CD4-positive, alpha-beta T cell (primary cell): ENCODE data around the gene HADHA. TPM values are rescaled to one million over a fixed set of nuclear protein-coding genes. Genes with fewer than 3 reads are reported as not detected.
A peak's percentile ranks its signal among the peaks of the same experiment; 100 is the strongest.

Experiments
- ATAC-seq: fragments of 200-7000 bp; cut with Tn5 transposase; one replicate; pipeline ENCODE4 v1.10.0; 2022; ENCODE audit warnings: mild to moderate bottlenecking; ENCODE audit not compliant: poor library complexity
- CTCF ChIA-PET: fragments of 350-600 bp; sonication (Branson Sonifier 250); formaldehyde crosslinking; loops from one replicate; lab custom pipeline; 2021; ENCODE audit warnings: antibody characterized with exemption, inconsistent platforms; lab: Charles Lee
- POLR2A ChIA-PET: fragments of 350-600 bp; sonication (Branson Sonifier 250); formaldehyde crosslinking; loops from one replicate; lab custom pipeline; 2021; ENCODE audit warnings: antibody characterized with exemption, inconsistent platforms; lab: Charles Lee
- DNase-seq, 14 experiments: peaks; one replicate each; pipeline ENCODE4 v3.0.0-alpha.2; 2013 to 2020; ENCODE audit warnings: mixed read lengths in 2 of 14
- H3K27ac ChIP-seq, 2 donors: one replicate each; pipeline versions ENCODE4 v1.5.1 to v1.7.0; 2013; ENCODE audit warnings: low read length in 2 of 2, low read depth in 1 of 2, mild to moderate bottlenecking in 1 of 2
- H3K27me3 ChIP-seq, 2 experiments: 1 replicate in 1 of 2; 2 replicates in 1 of 2; pipeline versions ENCODE4 v1.6.1 to v1.7.0; 2013; ENCODE audit warnings: low read length in 2 of 2, control low read depth in 1 of 2, mild to moderate bottlenecking in 1 of 2, moderate library complexity in 1 of 2; ENCODE audit not compliant: insufficient read depth in 2 of 2, control insufficient read depth in 1 of 2
- H3K36me3 ChIP-seq: one replicate; pipeline ENCODE4 v1.6.1; 2013; ENCODE audit warnings: low read length, control low read depth; ENCODE audit not compliant: insufficient read depth
- H3K4me1 ChIP-seq: one replicate; pipeline ENCODE4 v1.6.1; 2013; ENCODE audit warnings: low read length, control low read depth; ENCODE audit not compliant: insufficient read depth
- H3K4me3 ChIP-seq: one replicate; pipeline ENCODE4 v1.5.1; 2013; ENCODE audit warnings: mild to moderate bottlenecking, low read length, moderate library complexity
- H3K9me3 ChIP-seq, 2 experiments: 1 replicate in 1 of 2; 2 replicates in 1 of 2; pipeline versions ENCODE4 v1.6.1 to v1.7.0; 2013; ENCODE audit warnings: low read length in 2 of 2, mild to moderate bottlenecking in 2 of 2, control low read depth in 1 of 2, moderate library complexity in 1 of 2; ENCODE audit not compliant: control insufficient read depth in 1 of 2, insufficient read depth in 1 of 2
- H3K27ac Mint-ChIP-seq: one replicate; pipeline ENCODE4 v1.8.0; 2020; ENCODE audit warnings: mixed read lengths
- H3K27me3 Mint-ChIP-seq: one replicate; pipeline ENCODE4 v1.8.0; 2021; ENCODE audit warnings: mixed read lengths
- H3K36me3 Mint-ChIP-seq: one replicate; pipeline ENCODE4 v1.8.0; 2021; ENCODE audit warnings: low read depth, mixed read lengths
- H3K4me1 Mint-ChIP-seq: one replicate; pipeline ENCODE4 v1.8.0; 2021; ENCODE audit warnings: low read depth, mixed read lengths
- H3K4me3 Mint-ChIP-seq: one replicate; pipeline ENCODE4 v1.8.0; 2020; ENCODE audit warnings: mild to moderate bottlenecking, mixed read lengths
- H3K9me3 Mint-ChIP-seq: one replicate; pipeline ENCODE4 v1.8.0; 2020; ENCODE audit warnings: mixed read lengths
- CTCF ChIP-seq: fragments of 200-600 bp; IDR thresholded peaks from one replicate; pipeline ENCODE4 v1.8.0; 2022; ENCODE audit warnings: antibody characterized with exemption, mild to moderate bottlenecking
- intact Hi-C, 2 experiments: fragments of 100-400 bp; cut with DNase I in 1 of 2; cut with micrococcal nuclease in 1 of 2; formaldehyde crosslinking; loops; one replicate each; pipeline versions ENCODE4 v1.15.1 to v1.9.0; 2023 to 2025; cut with DNase I, micrococcal nuclease
- total RNA-seq, 174 experiments: library from RNA in 2 of 174; stranded (reverse) in 2 of 174; gene quantifications; one replicate each; pipeline ENCODE4 v1.2.3 and lab custom pipeline; 2021 to 2026

Gene HADHA
- total RNA-seq, 2 experiments from 2014 or later, result 72.4 to 73.7 TPM

- Mint-ChIP-seq H3K27me3 (peaks cover 8% of the 10 kb centered on the region), H3K9me3 (no peaks in the 10 kb centered on the region), H3K4me3 (peak overlapping the region; percentile 89), H3K36me3 (peaks cover 8% of the 10 kb centered on the region), H3K4me1 (peaks cover 21% of the 10 kb centered on the region), H3K27ac (peak overlapping the region; percentile 71)
- H3K4me1 ChIP-seq, result peaks cover 26% of the 10 kb centered on the region
- DNase-seq (peak in 1 of 14 experiments; percentile 24), ATAC-seq (no peak)
- H3K27me3 ChIP-seq, result no peaks in the 10 kb centered on the region
- ChIA-PET POLR2A (interaction anchor here (0.5 to 2.6 kb wide), 20 partner anchors 10 to 511 kb away, joined by 3 to 30 read pairs (median 6); partner anchors contain the start of genes ADGRF3, ASXL2, GAREM2 and HADHA), CTCF (interaction anchor here (0.6 to 1.8 kb wide), 29 partner anchors 8 to 512 kb away, joined by 3 to 13 read pairs (median 4); partner anchors contain the start of genes ADGRF3, ASXL2, DTNB and GAREM2)
- H3K4me3 ChIP-seq, result peak overlapping the region; percentile 55
- H3K36me3 ChIP-seq, result peaks cover 5% of the 10 kb centered on the region
- TF ChIP-seq CTCF, result no peak
- intact Hi-C loops, result loop anchor here in 1 of 2 experiments (5.0 to 10.0 kb wide), 4 partner anchors 57 to 1709 kb away; partner anchors contain the start of genes BABAM2, DTNB, HADHA and HADHB
- no peaks in the 10 kb centered on the region for H3K9me3 ChIP-seq
- H3K27ac ChIP-seq, result no peak overlapping the region
Observed at GRCh38 chr2:26185304-26185928, 59.0 kb downstream of the HADHA start.

- DNase-seq (peak; percentile 81 to 96 (median 86)), ATAC-seq (peak; percentile 99)
- H3K9me3 ChIP-seq, result no peaks in the 10 kb centered on the region
- peak overlapping the region; percentile 60 for H3K4me3 ChIP-seq
- Mint-ChIP-seq H3K27me3 (peaks cover 13% of the 10 kb centered on the region), H3K4me3 (peak overlapping the region; percentile 89), H3K4me1 (peaks cover 21% of the 10 kb centered on the region), H3K27ac (peak overlapping the region; percentile 71), H3K36me3 (peaks cover 8% of the 10 kb centered on the region), H3K9me3 (no peaks in the 10 kb centered on the region)
- intact Hi-C loops, result loop anchor here in 1 of 2 experiments (5.0 to 10.0 kb wide), 5 partner anchors 58 to 1710 kb away; partner anchors contain the start of genes ASXL2, BABAM2, DTNB and HADHA
- TF ChIP-seq CTCF, result peak; percentile 59
- peaks cover 0 to 4% of the 10 kb centered on the region in 2 experiments for H3K27me3 ChIP-seq
- ChIA-PET POLR2A (interaction anchor here (0.5 to 2.6 kb wide), 23 partner anchors 8 to 511 kb away, joined by 3 to 30 read pairs (median 5); partner anchors contain the start of genes ADGRF3, ASXL2, GAREM2 and HADHA), CTCF (interaction anchor here (0.6 to 1.8 kb wide), 32 partner anchors 9 to 512 kb away, joined by 3 to 13 read pairs (median 4); partner anchors contain the start of genes ADGRF3, ASXL2, DTNB and GAREM2)
- peaks cover 26% of the 10 kb centered on the region for H3K4me1 ChIP-seq
- H3K27ac ChIP-seq, result peak overlapping the region in 1 of 2 donors; percentile 24
- H3K36me3 ChIP-seq, result peaks cover under 1% of the 10 kb centered on the region
Observed at GRCh38 chr2:26184555-26185303, 59.7 kb downstream of the HADHA start.

GRCh38 chr2:26184121-26184520 is 60.3 kb downstream of the HADHA start:
- ATAC-seq (no peak), DNase-seq (peak in 2 of 14 experiments; percentile 24 to 39)
- Histone ChIP-seq H3K27me3 (peaks cover 5 to 7% of the 10 kb centered on the region in 2 experiments), H3K27ac (peak overlapping the region in 1 of 2 donors; percentile 24), H3K4me3 (peak overlapping the region; percentile 60), H3K9me3 (peaks cover 0 to 5% of the 10 kb centered on the region in 2 experiments), H3K4me1 (peaks cover 32% of the 10 kb centered on the region), H3K36me3 (no peaks in the 10 kb centered on the region)
- ChIA-PET CTCF (interaction anchor here (0.7 to 1.8 kb wide), 17 partner anchors 8 to 511 kb away, joined by 3 to 13 read pairs (median 4); partner anchors contain the start of gene DTNB), POLR2A (interaction anchor here (0.9 to 2.6 kb wide), 19 partner anchors 9 to 510 kb away, joined by 3 to 30 read pairs (median 6); partner anchors contain the start of genes ADGRF3, ASXL2, GAREM2 and HADHA)
- intact Hi-C loops, result loop anchor here in 1 of 2 experiments (5.0 to 10.0 kb wide), 3 partner anchors 307 to 1711 kb away; partner anchors contain the start of genes ASXL2, BABAM2, DTNB and RBKS
- Mint-ChIP-seq H3K9me3 (no peaks in the 10 kb centered on the region), H3K4me3 (peak overlapping the region; percentile 70), H3K27me3 (peaks cover 16% of the 10 kb centered on the region), H3K27ac (peak overlapping the region; percentile 62), H3K36me3 (peaks cover 2% of the 10 kb centered on the region), H3K4me1 (peaks cover 26% of the 10 kb centered on the region)
- no peak for TF ChIP-seq CTCF
